A673 (cell line): ENCODE results near the gene RIPK3.

Experiments
- EZH2 ChIP-seq: fragments of 200-600 bp; sonication (generic); IDR thresholded peaks from 2 replicates; pipeline ENCODE4 v1.6.1; 2017; ENCODE audit warnings: borderline replicate concordance, low read depth, mild to moderate bottlenecking, mixed read lengths, antibody characterized with exemption, low read length; ENCODE audit not compliant: poor library complexity, severe bottlenecking
- TF ChIP-seq, protein P1 (sequence below): fragments of 300-800, 200-600 bp; sonication (generic); conservative IDR thresholded peaks from 2 replicates; pipeline ENCODE4 v1.5.1; 2017; ENCODE audit warnings: low read depth, mild to moderate bottlenecking, antibody characterized with exemption, low read length, moderate library complexity, mixed read lengths

- TF ChIP-seq, protein P1, sequence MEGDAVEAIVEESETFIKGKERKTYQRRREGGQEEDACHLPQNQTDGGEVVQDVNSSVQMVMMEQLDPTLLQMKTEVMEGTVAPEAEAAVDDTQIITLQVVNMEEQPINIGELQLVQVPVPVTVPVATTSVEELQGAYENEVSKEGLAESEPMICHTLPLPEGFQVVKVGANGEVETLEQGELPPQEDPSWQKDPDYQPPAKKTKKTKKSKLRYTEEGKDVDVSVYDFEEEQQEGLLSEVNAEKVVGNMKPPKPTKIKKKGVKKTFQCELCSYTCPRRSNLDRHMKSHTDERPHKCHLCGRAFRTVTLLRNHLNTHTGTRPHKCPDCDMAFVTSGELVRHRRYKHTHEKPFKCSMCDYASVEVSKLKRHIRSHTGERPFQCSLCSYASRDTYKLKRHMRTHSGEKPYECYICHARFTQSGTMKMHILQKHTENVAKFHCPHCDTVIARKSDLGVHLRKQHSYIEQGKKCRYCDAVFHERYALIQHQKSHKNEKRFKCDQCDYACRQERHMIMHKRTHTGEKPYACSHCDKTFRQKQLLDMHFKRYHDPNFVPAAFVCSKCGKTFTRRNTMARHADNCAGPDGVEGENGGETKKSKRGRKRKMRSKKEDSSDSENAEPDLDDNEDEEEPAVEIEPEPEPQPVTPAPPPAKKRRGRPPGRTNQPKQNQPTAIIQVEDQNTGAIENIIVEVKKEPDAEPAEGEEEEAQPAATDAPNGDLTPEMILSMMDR = no peak
- no peak for TF ChIP-seq EZH2
Measured at GRCh38 chr14:24348186-24348585, 8.4 kb upstream of the RIPK3 start.
